Measurements from ENCODE around the gene RHOT2.

Gene RHOT2

GRCh38 chr16:632486-633335 is 35.2 kb upstream of the RHOT2 start:
- DNase-seq = no peak

- DNase-seq = no peak
Measured at GRCh38 chr16:633336-634050, 34.4 kb upstream of the RHOT2 start.

- no peak for DNase-seq
Measured at GRCh38 chr16:634051-634670, 33.8 kb upstream of the RHOT2 start.

- DNase-seq = no peak
Measured at GRCh38 chr16:634996-635395, 32.9 kb upstream of the RHOT2 start.

- no peak for DNase-seq
Measured at GRCh38 chr16:635573-636205, 32.2 kb upstream of the RHOT2 start.

GRCh38 chr16:636206-637080 is 31.5 kb upstream of the RHOT2 start, which contains the start of gene METTL26:
TSS of gene METTL26 (minus strand) at chr16:636305. CDS start at chr16:636290, 15 bp downstream.
- DNase-seq = peak; percentile 94

GRCh38 chr16:637081-638018 is 30.6 kb upstream of the RHOT2 start:
- peak; percentile 89 for DNase-seq

GRCh38 chr16:638034-638543 is 29.8 kb upstream of the RHOT2 start:
- no peak for DNase-seq

- no peak for DNase-seq
Measured at GRCh38 chr16:638836-639235, 29.1 kb upstream of the RHOT2 start.

- no peak for DNase-seq
Measured at GRCh38 chr16:640614-641013, 27.3 kb upstream of the RHOT2 start.

GRCh38 chr16:641326-642188 is 26.4 kb upstream of the RHOT2 start, which contains the start of gene MCRIP2:
TSS of gene MCRIP2 (plus strand) at chr16:641828. CDS start at chr16:641992, 164 bp downstream.
- peak; percentile 57 for DNase-seq

- no peak for DNase-seq
Measured at GRCh38 chr16:642189-643049, 25.5 kb upstream of the RHOT2 start.

- no peak for DNase-seq
Measured at GRCh38 chr16:643050-643368, 24.9 kb upstream of the RHOT2 start.

GRCh38 chr16:644556-644955 is 23.4 kb upstream of the RHOT2 start:
- DNase-seq = no peak

- no peak for DNase-seq
Measured at GRCh38 chr16:645852-646678, 21.9 kb upstream of the RHOT2 start.

- DNase-seq = no peak
Measured at GRCh38 chr16:646679-647172, 21.2 kb upstream of the RHOT2 start.

GRCh38 chr16:647173-647902 is 20.6 kb upstream of the RHOT2 start:
- no peak for DNase-seq
